ENCODE results near the gene TMCO1.
"Not testable (repeated sequence)": the region's sequence is repeated elsewhere in the genome, so short reads cannot be mapped to it uniquely, and the experiment has no call there.

TMCO1 gene

DNA sequence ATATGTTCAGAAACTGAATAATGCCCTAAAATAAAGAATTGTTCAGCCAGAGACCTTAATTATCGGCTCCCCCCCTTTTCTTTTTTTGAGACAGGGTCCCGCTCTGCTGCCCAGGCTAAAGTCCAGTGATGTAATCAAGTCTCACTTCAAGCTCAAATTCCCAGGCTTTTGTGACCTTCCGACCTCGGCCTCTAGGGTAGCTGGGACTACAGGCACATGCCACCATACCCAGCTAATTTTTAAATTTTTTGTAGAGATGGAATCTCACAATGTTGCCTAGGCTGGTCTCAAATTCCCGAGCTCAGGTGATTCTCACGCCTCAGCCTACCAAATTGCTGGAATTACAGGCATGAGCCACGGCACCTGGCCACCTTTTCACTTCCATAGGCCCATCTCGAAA, 26.5 kb downstream of the TMCO1 start:
- DNase-seq, result no peak

DNA sequence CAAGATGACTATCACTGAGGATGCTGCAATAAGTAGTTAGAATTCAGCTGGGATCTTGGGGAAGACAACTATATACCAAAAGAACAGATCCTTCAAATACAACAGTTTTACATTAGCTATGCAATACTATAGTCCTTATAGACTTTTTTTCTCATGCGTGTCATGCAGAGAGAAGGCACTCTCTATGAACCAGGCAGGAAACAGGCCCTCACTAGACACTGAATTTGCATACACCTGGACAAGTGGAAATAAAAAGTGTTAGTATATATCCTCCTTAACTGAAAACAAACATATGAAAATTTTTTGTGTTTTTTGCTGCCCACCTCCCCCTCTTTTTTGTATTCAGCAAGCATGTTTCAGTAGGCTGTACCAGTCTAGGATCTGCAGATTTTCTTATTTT, 29.9 kb downstream of the TMCO1 start:
- DNase-seq, result no peak

- no peak for DNase-seq
These were observed 31.5 kb downstream of the TMCO1 start for GRCh38 chr1:165737196-165737595.

DNA sequence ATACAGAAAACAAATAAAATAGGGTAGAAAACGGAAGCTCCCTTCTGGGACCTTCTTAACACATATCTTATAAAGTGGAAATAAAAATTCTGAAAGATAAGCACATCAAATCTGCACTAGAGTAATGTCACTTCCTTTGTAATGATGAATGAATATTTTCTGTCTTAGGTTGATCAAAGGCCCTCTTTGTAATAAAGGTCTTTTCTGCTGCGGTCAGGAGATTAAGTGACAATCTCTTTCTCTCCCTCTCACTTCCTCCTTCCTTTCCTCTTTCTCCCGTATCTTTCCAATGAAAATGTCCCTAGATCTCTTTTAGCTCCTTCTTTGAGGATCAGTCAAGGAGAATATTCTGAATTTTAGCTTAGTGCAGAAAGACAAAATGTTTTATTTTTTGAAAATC, 33.8 kb downstream of the TMCO1 start:
- DNase-seq, result no peak

- no peak for DNase-seq
These were observed 41.8 kb downstream of the TMCO1 start for GRCh38 chr1:165726841-165727240.

- no peak for DNase-seq
These were observed 42.5 kb downstream of the TMCO1 start for GRCh38 chr1:165726169-165726568.

GRCh38 chr1:165717918-165718515, 50.7 kb downstream of the TMCO1 start:
- peak; percentile 67 for DNase-seq

DNA sequence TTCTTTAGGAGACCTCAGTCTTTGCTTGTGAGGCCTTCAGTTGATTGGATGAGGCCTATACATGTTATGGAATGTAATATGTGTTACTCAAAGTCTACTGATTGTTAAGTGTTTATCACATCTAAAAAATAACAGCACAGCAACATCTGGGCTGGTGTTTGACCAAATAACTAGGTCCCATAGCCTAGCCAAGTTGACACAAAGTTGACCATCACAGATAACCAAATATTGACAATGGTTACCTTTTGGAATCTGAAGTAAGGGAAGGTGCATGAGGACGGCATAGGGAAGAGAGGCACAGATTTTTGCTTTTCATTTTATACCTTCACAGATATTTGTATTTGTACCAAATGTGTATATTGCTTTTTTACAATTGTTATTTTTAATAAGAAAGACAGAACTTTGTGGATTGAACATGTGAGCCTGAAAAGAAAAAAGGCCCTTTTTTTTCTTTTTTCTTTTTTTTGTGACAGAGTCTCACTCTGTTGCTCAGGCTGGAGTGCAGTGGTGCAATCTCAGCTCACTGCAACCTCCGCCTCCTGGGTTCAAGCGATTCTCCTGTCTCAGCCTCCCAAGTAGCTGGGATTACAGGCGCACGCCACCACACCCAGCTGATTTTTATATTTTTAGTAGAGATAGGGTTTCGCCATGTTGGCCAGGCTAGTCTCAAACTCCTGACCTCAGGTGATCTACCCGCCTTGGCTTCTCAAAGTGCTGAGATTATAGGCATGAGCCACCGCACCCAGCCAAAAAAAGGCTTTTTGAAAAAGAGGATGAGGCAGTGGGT, 52.2 kb downstream of the TMCO1 start:
- DNase-seq, result not testable (repeated sequence)

DNA sequence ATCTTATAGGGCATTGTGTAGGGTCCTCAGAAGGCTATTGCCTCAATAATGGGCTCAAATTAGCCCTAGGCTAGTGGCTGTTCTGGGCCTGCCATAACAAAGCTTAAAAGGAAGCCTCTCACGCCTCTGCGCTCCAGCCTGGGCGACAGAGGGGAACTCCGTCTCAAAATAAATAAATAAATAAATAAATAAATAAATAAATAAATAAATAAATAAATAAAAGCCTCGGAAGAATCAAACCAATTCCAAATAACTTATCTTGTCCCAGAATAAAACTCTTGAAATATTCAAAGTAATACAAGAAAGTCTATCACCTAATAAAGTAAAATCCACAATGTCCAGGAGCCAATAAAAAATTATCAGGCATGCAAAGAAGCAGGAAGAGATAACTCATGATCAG, 55.9 kb downstream of the TMCO1 start:
- no peak for DNase-seq

DNA sequence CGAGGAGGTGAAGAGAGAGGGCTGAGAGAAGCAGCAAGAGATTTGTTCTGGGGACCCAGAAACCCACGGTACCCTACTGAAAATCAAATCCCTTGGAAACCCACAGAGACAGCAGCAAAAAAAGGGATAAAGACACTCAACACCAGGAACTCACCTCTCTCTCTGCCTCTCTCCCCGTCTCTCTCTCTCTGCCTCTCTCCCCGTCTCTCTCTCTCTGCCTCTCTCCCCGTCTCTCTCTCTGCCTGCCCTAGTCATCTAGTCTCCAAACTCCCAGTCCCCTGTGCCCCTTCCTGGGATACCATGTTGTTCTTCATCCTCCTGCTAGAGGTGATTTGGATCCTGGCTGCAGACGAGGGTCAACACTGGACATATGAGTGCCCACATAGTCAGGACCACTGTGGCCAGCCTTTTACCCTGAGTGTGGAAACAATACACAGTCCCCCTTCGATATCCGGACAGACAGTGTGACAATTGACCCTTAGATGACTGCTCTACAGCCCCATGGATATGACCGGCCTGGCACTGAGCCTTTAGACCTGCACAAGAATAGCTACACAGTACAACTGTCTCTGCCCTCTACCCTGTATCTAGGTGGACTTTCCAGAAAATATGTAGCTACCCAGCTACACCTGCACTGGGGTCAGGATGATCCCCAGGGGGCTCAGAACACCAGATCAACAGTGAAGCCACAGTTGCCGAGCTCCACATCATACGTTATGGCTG, 60.5 kb downstream of the TMCO1 start:
- DNase-seq, result no peak

DNA sequence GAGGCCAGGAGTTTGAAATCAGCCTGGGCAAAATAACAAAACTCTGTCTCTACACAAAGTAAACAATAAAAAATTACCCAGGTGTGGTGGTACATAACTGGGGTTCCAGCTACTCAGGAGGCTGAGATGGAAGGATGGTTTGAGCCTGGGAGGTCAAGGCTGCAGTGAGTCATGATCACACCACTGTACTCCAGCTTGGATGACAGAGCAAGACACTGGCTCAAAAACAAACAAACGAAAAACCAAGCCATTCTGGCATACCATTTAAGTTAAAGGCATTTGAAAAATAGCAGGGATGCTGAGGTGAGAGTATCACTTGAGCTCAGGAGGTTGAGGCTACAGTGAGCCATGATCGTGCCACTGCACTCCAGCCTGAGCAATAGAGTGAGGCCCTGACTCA, 65.0 kb downstream of the TMCO1 start:
- no peak for DNase-seq

- DNase-seq, result not testable (repeated sequence)
These were observed 66.7 kb downstream of the TMCO1 start for GRCh38 chr1:165701922-165702321.

GRCh38 chr1:165699577-165699976, 69.1 kb downstream of the TMCO1 start:
- DNase-seq, result no peak

GRCh38 chr1:165698761-165699052, 70.0 kb downstream of the TMCO1 start:
- DNase-seq, result no peak

GRCh38 chr1:165697881-165698760, 70.5 kb downstream of the TMCO1 start, which contains the start of gene ALDH9A1:
TSS of gene ALDH9A1 (minus strand) at chr1:165698562. CDS start at chr1:165698558, 4 bp downstream.
- peak; percentile 97 for DNase-seq

GRCh38 chr1:165697491-165697880, 71.2 kb downstream of the TMCO1 start:
- DNase-seq, result no peak

DNA sequence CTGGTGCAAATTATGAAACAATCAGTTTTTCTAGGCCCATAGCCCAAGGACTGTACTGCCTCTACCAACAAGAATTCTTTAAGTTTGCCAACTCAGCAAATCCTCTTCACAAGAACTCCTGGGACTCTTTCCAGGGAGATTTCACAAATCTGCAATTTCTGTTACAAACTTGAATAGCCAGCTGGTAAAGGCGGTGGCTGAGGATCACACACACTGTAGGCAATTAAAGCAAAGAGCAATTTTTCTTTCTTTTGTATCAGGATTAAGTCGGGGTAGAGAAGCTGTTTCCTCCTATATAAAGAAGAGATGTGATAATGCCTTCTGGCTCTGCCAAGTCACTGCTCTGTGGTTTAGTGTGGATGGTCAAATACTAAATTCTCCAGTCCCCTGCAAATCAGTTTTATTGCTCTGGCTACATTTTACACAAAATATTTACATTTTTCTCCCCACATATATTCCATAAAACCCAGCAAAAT, 72.0 kb downstream of the TMCO1 start:
- no peak for DNase-seq

DNA sequence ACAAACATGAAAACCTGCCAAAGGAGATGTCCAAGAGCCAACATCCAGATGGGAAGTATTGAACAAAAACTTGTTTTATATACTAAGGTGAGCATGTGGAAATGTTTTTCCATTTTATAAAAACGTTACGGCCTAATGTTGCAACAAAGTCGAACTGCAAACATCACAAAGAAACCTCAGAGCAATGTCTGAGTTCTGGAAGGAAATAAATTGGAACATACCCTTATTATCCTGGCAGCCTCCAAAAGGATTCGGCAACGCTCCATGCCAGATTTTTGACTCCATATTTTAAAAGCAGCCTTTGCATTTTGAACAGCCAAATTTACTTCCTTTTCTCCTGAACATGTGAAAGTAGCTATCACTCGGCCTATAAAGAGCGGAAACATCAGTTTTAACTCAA, 73.6 kb downstream of the TMCO1 start:
- no peak for DNase-seq

GRCh38 chr1:165688046-165688445, 80.6 kb downstream of the TMCO1 start:
- no peak for DNase-seq

GRCh38 chr1:165686971-165687433, 81.7 kb downstream of the TMCO1 start:
- no peak for DNase-seq

DNA sequence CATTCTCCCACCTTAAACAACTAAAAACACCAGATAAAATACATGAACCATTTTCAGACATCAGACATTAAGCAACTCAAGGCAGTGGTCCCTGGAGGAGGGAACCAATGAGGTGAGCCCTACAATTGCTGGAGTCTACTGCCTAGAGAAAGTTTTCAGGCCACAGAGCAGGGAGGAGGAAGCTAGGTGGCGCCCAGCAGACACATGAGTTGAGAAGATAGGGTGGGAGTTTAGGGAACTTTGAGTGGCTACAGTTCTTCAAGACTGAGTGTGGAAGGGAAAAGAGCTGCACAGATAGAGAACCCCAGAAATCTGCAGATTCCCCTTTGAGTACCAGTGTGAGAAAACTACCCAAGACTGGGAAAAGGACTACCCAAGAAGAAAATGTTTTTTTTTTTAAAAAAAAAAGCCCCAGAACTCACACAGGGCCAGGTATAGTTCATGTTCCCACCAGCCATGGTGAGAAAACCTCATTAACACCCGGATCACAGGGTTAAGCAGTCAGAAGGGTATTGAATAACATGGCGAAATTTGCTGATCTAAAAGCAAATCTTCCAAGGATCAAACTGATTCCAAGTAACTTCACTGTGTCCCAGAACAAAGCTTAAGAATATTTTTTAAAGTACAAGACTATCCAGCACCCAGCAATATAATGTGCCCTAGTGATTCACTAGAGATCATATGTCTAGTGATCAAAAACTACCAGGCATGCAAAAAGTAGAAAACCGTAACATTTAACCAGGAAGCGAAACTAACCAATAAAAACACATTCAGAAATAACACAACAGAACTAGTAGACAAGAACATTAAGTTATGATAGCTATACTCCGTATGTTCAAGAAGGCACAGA, 82.3 kb downstream of the TMCO1 start:
- peak; percentile 16 for DNase-seq

Data from NCI-H82 (cell line).